B cell (primary cell): ENCODE measurements around the gene TRMT11. TPM values are rescaled to one million over a fixed set of nuclear protein-coding genes. Genes with fewer than 3 reads are reported as not detected.

Experiments
- ATAC-seq: fragments of 200-7000 bp; cut with Tn5 transposase; one replicate; pipeline ENCODE4 v1.10.0; 2021; ENCODE audit warnings: low read depth, mild to moderate bottlenecking, moderate number of reproducible peaks, moderate library complexity
- CTCF ChIA-PET: fragments of 350-600 bp; sonication (Branson Sonifier 250); formaldehyde crosslinking; loops from one replicate; lab custom pipeline; 2021; ENCODE audit warnings: antibody characterized with exemption, inconsistent platforms; lab: Charles Lee
- POLR2A ChIA-PET: fragments of 350-600 bp; sonication (Branson Sonifier 250); formaldehyde crosslinking; loops from one replicate; lab custom pipeline; 2021; ENCODE audit warnings: antibody characterized with exemption; lab: Charles Lee
- DNase-seq: peaks from one replicate; pipeline ENCODE4 v3.0.0; 2013
- H2AFZ ChIP-seq: 2 replicates; pipeline ENCODE4 v1.6.1; 2012; ENCODE audit warnings: mild to moderate bottlenecking, low read depth, low read length; ENCODE audit not compliant: insufficient read depth, poor library complexity, severe bottlenecking
- H3K27ac ChIP-seq, 2 donors: 1 replicate in 1 of 2; 2 replicates in 1 of 2; pipeline ENCODE4 v1.5.1; 2012 to 2013; ENCODE audit warnings: low read length in 2 of 2, mild to moderate bottlenecking in 2 of 2, moderate library complexity in 1 of 2
- H3K27me3 ChIP-seq, 4 experiments: fragments of 200-600 bp in 1 of 4; sonication (generic) in 1 of 4; replicated peaks in 1 of 4; 1 replicate in 2 of 4; 2 replicates in 2 of 4; pipeline versions ENCODE4 v1.6.1 to v1.7.0; 2013 to 2016; ENCODE audit warnings: low read length in 3 of 4, mild to moderate bottlenecking in 2 of 4, mixed read lengths in 1 of 4, moderate library complexity in 1 of 4; ENCODE audit not compliant: insufficient read depth in 4 of 4, control insufficient read depth in 3 of 4; ENCODE audit errors: control extremely low read depth in 1 of 4
- H3K36me3 ChIP-seq, 2 experiments: replicated peaks in 1 of 2; 1 replicate in 1 of 2; 2 replicates in 1 of 2; pipeline versions ENCODE4 v1.6.1 to v1.7.1; 2013; ENCODE audit warnings: low read length in 1 of 2; ENCODE audit not compliant: insufficient read depth in 2 of 2, control insufficient read depth in 1 of 2; ENCODE audit errors: control extremely low read depth in 1 of 2, extremely low read depth in 1 of 2
- H3K4me1 ChIP-seq, 2 donors: fragments of 200-600 bp in 1 of 2; sonication (generic) in 1 of 2; 1 replicate in 1 of 2; 2 replicates in 1 of 2; pipeline versions ENCODE4 v1.5.1 to v1.6.1; 2013 to 2017; ENCODE audit warnings: low read length in 2 of 2; ENCODE audit not compliant: control insufficient read depth in 2 of 2, insufficient read depth in 2 of 2
- H3K4me2 ChIP-seq: replicated peaks from 2 replicates; pipeline ENCODE3; 2012; ENCODE audit warnings: mild to moderate bottlenecking, low read depth, low read length; ENCODE audit not compliant: poor library complexity, severe bottlenecking
- H3K4me3 ChIP-seq, 5 experiments: fragments of 200-600 bp in 1 of 5; sonication (generic) in 1 of 5; 1 replicate in 3 of 5; 2 replicates in 2 of 5; pipeline versions ENCODE4 v1.5.1 to v1.7.0; 2011 to 2016; ENCODE audit warnings: low read length in 4 of 5, mild to moderate bottlenecking in 4 of 5, low read depth in 2 of 5, control low read depth in 1 of 5, moderate library complexity in 1 of 5; ENCODE audit not compliant: insufficient read depth in 1 of 5; ENCODE audit errors: control extremely low read depth in 1 of 5, extremely low read depth in 1 of 5
- H3K79me2 ChIP-seq: fragments of 200-600 bp; sonication (generic); one replicate; pipeline ENCODE4 v1.6.0; 2016; ENCODE audit warnings: low read length; ENCODE audit not compliant: control insufficient read depth, insufficient read depth
- H3K9ac ChIP-seq: fragments of 200-600 bp; sonication (generic); 2 replicates; pipeline ENCODE4 v1.6.1; 2017; ENCODE audit warnings: mild to moderate bottlenecking, low read length, moderate library complexity
- H3K9me3 ChIP-seq, 3 donors: one replicate each; pipeline versions ENCODE4 v1.6.1 to v1.7.1; 2013; ENCODE audit warnings: low read length in 2 of 3; ENCODE audit not compliant: control insufficient read depth in 2 of 3, insufficient read depth in 1 of 3; ENCODE audit errors: control extremely low read depth in 1 of 3
- H4K20me1 ChIP-seq: 2 replicates; pipeline ENCODE4 v1.6.0; 2012; ENCODE audit warnings: mild to moderate bottlenecking, low read length; ENCODE audit not compliant: insufficient read depth, control insufficient read depth, poor library complexity, severe bottlenecking
- H3K27ac Mint-ChIP-seq: one replicate; pipeline ENCODE4 v1.8.0; 2021; ENCODE audit warnings: mixed read lengths
- H3K27me3 Mint-ChIP-seq: one replicate; pipeline ENCODE4 v1.8.0; 2021; ENCODE audit warnings: mixed read lengths
- H3K4me1 Mint-ChIP-seq: one replicate; pipeline ENCODE4 v1.8.0; 2021; ENCODE audit warnings: mixed read lengths
- H3K4me3 Mint-ChIP-seq: one replicate; pipeline ENCODE4 v1.8.0; 2021; ENCODE audit warnings: mixed read lengths
- H3K9me3 Mint-ChIP-seq: one replicate; pipeline ENCODE4 v1.8.0; 2022; ENCODE audit warnings: mixed read lengths; ENCODE audit not compliant: insufficient read depth
- EZH2 ChIP-seq: IDR thresholded peaks from 2 replicates; pipeline ENCODE4 v1.6.1; 2012; ENCODE audit warnings: borderline replicate concordance, low read depth, mild to moderate bottlenecking, moderate library complexity, low read length; ENCODE audit not compliant: insufficient read depth, poor library complexity, severe bottlenecking
- WGBS: methylation state at CpG from one replicate; pipeline ENCODE4 v1.1.5; 2013; ENCODE audit warnings: missing lambda C conversion rate; ENCODE audit not compliant: insufficient coverage; 5-methylcytosine and 5-hydroxymethylcytosine counted together
- intact Hi-C: fragments of 100-400 bp; cut with micrococcal nuclease; formaldehyde crosslinking; loops from one replicate; pipeline ENCODE4 v1.10.0; 2022
- polyA plus RNA-seq: library from polyadenylated mRNA; depleted of rRNA; stranded (reverse); fragments of >200 nt; gene quantifications from 2 replicates; pipeline ENCODE4 v1.2.3, GENCODE V29; 2012
- total RNA-seq, 2 donors: library from RNA; stranded (reverse); fragments of 120-200 nt in 1 of 2; gene quantifications; 1 replicate in 1 of 2; 2 replicates in 1 of 2; pipeline versions ENCODE4 v1.2.3 to v1.2.4, GENCODE V29; 2013 to 2022
- TF ChIP-seq, protein P1 (sequence below): fragments of 200-600 bp; IDR thresholded peaks from one replicate; pipeline ENCODE4 v1.8.0; 2022; ENCODE audit warnings: antibody characterized with exemption, mild to moderate bottlenecking

TRMT11 gene
- total and polyA plus RNA-seq, 2 donors (not counting 1 experiment from before 2014, with no cell fraction given) = 12.1 to 30.4 TPM

DNA sequence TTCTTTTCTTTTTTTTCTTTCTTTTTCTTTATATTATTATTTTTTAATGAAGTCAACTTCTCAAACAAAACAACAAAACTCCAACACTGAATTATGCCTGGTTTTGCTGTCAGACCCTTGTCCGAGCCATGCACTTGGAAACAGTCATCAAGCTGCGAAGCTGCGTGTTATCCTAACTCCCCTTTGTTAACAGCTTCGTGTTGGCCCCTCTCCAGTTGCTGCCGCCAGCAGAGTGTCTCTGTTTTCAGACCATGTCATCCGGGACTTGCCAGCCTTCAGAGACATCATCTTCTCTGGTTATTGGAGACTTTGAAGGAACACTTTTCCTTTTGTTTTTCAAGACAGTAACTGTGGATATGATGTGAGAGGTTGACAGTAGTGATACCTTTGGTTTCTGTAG lies 83.1 kb downstream of the TRMT11 start:
- H3K4me1 ChIP-seq = no peaks in the 10 kb centered on the region
- WGBS = 99% methylated on average over 6 of the region's 6 CpGs
- no peak overlapping the region for H3K27ac ChIP-seq
- no peaks in the 10 kb centered on the region for H3K79me2 ChIP-seq
- H3K9me3 ChIP-seq = peaks cover 0 to 8% (median 3%) of the 10 kb centered on the region in 3 donors
- POLR2A ChIA-PET = no interaction called here
- Mint-ChIP-seq H3K27ac (no peak overlapping the region), H3K27me3 (no peaks in the 10 kb centered on the region), H3K4me1 (no peaks in the 10 kb centered on the region), H3K9me3 (no peaks in the 10 kb centered on the region), H3K4me3 (no peak overlapping the region)
- no peaks in the 10 kb centered on the region for H4K20me1 ChIP-seq
- no peak overlapping the region for H3K4me3 ChIP-seq
- no peak for DNase-seq
- no peak overlapping the region for H3K4me2 ChIP-seq
- H3K27me3 ChIP-seq = no peaks in the 10 kb centered on the region
- no peak for ATAC-seq
- intact Hi-C loops = no loop called here
- H3K36me3 ChIP-seq = no peaks in the 10 kb centered on the region
- CTCF ChIA-PET = no interaction called here
- H3K9ac ChIP-seq = no peak overlapping the region
- no peak for TF ChIP-seq EZH2
- TF ChIP-seq, protein P1, sequence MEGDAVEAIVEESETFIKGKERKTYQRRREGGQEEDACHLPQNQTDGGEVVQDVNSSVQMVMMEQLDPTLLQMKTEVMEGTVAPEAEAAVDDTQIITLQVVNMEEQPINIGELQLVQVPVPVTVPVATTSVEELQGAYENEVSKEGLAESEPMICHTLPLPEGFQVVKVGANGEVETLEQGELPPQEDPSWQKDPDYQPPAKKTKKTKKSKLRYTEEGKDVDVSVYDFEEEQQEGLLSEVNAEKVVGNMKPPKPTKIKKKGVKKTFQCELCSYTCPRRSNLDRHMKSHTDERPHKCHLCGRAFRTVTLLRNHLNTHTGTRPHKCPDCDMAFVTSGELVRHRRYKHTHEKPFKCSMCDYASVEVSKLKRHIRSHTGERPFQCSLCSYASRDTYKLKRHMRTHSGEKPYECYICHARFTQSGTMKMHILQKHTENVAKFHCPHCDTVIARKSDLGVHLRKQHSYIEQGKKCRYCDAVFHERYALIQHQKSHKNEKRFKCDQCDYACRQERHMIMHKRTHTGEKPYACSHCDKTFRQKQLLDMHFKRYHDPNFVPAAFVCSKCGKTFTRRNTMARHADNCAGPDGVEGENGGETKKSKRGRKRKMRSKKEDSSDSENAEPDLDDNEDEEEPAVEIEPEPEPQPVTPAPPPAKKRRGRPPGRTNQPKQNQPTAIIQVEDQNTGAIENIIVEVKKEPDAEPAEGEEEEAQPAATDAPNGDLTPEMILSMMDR = no peak
- H2AFZ ChIP-seq = no peak overlapping the region

DNA sequence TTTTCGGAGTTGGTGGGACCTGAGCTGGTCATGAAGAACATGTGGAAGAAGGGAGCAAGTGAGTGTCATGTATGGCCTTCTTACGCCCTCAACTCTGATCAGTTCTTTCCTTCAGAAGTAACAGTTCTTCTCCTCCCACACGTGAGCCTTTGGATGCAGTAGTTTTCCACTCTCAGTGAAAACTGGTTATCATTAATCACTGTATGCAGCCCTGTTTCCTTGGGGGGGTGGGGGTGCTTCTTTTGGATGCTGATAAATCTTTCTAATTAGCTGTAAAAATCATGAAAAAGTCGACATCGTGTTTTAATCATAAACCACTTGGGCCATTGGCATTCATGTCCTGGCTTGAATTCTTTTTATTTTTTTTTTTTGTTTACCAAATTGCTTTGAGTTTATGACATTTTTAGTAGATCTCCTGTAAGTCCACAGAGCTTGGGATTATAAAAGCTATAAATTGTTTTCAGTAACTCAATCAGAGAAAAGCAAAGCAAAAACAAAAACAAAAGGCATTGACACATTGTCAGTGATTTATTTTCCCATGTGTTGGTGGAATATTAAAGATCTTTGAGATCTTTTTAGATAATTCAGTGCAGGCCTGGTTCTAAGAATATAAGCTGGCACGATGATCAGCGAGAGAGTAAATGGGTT lies 84.8 kb downstream of the TRMT11 start:
- no peaks in the 10 kb centered on the region for H3K4me1 Mint-ChIP-seq
- ChIA-PET POLR2A (no interaction called here), CTCF (no interaction called here)
- no peak overlapping the region for H3K4me3 ChIP-seq
- TF ChIP-seq EZH2 = no peak
- TF ChIP-seq, protein P1 = no peak
- 100% methylated on average over 2 of the region's 7 CpGs for WGBS
- no peak overlapping the region for H2AFZ ChIP-seq
- H3K4me1 ChIP-seq = no peaks in the 10 kb centered on the region
- no peaks in the 10 kb centered on the region for H3K27me3 Mint-ChIP-seq
- no peak overlapping the region for H3K27ac Mint-ChIP-seq
- no peaks in the 10 kb centered on the region for H3K36me3 ChIP-seq
- DNase-seq = no peak
- H4K20me1 ChIP-seq = no peaks in the 10 kb centered on the region
- H3K4me3 Mint-ChIP-seq = no peak overlapping the region
- no peak for ATAC-seq
- H3K9ac ChIP-seq = no peak overlapping the region
- no peaks in the 10 kb centered on the region for H3K79me2 ChIP-seq
- no peaks in the 10 kb centered on the region for H3K9me3 Mint-ChIP-seq
- H3K9me3 ChIP-seq = peaks cover 0 to 5% (median 0%) of the 10 kb centered on the region in 3 donors
- H3K27ac ChIP-seq = no peak overlapping the region
- no peaks in the 10 kb centered on the region for H3K27me3 ChIP-seq
- intact Hi-C loops = no loop called here
- H3K4me2 ChIP-seq = no peak overlapping the region
